GM23338 (cell line): ENCODE results near the gene CATSPERZ. TPM values are rescaled to one million over a fixed set of nuclear protein-coding genes. Genes with fewer than 3 reads are reported as not detected.

Experiments
- ATAC-seq: fragments of 200-7000 bp; cut with Tn5 transposase; 3 replicates; pipeline ENCODE4 v1.9.1; 2020
- DNase-seq: peaks from one replicate; pipeline ENCODE4 v3.0.0-alpha.2; 2015; ENCODE audit warnings: low spot score
- H2AFZ ChIP-seq: fragments of 200-600 bp; sonication (generic); 2 replicates; pipeline ENCODE4 v1.8.0; 2016; ENCODE audit warnings: antibody characterized with exemption, mild to moderate bottlenecking, moderate library complexity
- H3F3A ChIP-seq: fragments of 200-600 bp; sonication (generic); replicated peaks from 2 replicates; pipeline ENCODE4 v1.8.0; 2017; ENCODE audit warnings: antibody characterized with exemption, mixed run types, low read depth
- H3K27ac ChIP-seq: fragments of 200-600 bp; sonication (generic); 2 replicates; pipeline ENCODE4 v1.6.1; 2016; ENCODE audit warnings: low read depth
- H3K27me3 ChIP-seq: fragments of 200-600 bp; sonication (generic); 2 replicates; pipeline ENCODE4 v1.8.0; 2016; ENCODE audit warnings: mild to moderate bottlenecking, mixed run types, moderate library complexity; ENCODE audit not compliant: insufficient read depth
- H3K36me3 ChIP-seq: fragments of 200-600 bp; sonication (generic); 2 replicates; pipeline ENCODE4 v1.8.0; 2016; ENCODE audit warnings: mild to moderate bottlenecking; ENCODE audit not compliant: insufficient read depth
- H3K4me1 ChIP-seq: fragments of 200-600 bp; sonication (generic); 2 replicates; pipeline ENCODE4 v1.8.0; 2016; ENCODE audit warnings: mild to moderate bottlenecking, moderate library complexity; ENCODE audit not compliant: insufficient read depth
- H3K4me2 ChIP-seq: fragments of 200-600 bp; sonication (generic); 2 replicates; pipeline ENCODE4 v1.7.1; 2017; ENCODE audit warnings: mixed run types
- H3K4me3 ChIP-seq: fragments of 200-600 bp; sonication (generic); 2 replicates; pipeline ENCODE4 v1.6.1; 2016; ENCODE audit warnings: mixed run types
- H3K79me2 ChIP-seq: fragments of 200-600 bp; sonication (generic); replicated peaks from 2 replicates; pipeline ENCODE4 v1.8.0; 2017; ENCODE audit warnings: mild to moderate bottlenecking; ENCODE audit not compliant: insufficient read depth
- H3K9me2 ChIP-seq: fragments of 200-600 bp; sonication (generic); 2 replicates; pipeline ENCODE4 v1.8.0; 2017; ENCODE audit not compliant: insufficient read depth
- H4K20me1 ChIP-seq: fragments of 200-600 bp; sonication (generic); replicated peaks from 2 replicates; pipeline ENCODE4 v1.8.0; 2017; ENCODE audit warnings: mild to moderate bottlenecking; ENCODE audit not compliant: insufficient read depth
- H3K27ac Mint-ChIP-seq: 2 replicates; pipeline ENCODE4 v1.8.0; 2020; ENCODE audit warnings: inconsistent platforms, mild to moderate bottlenecking, moderate library complexity, mixed read lengths
- H3K27me3 Mint-ChIP-seq: 3 replicates; pipeline ENCODE4 v1.8.0; 2022; ENCODE audit warnings: low read depth, mild to moderate bottlenecking, moderate library complexity, mixed read lengths, inconsistent platforms; ENCODE audit not compliant: insufficient read depth, poor library complexity
- H3K36me3 Mint-ChIP-seq: 3 replicates; pipeline ENCODE4 v1.8.0; 2021; ENCODE audit warnings: low read depth, mild to moderate bottlenecking, inconsistent platforms, moderate library complexity, mixed read lengths
- H3K4me1 Mint-ChIP-seq: 3 replicates; pipeline ENCODE4 v1.8.0; 2020; ENCODE audit warnings: mild to moderate bottlenecking, inconsistent platforms, mixed read lengths
- H3K4me3 Mint-ChIP-seq: 3 replicates; pipeline ENCODE4 v1.8.0; 2021; ENCODE audit warnings: moderate library complexity, mild to moderate bottlenecking, inconsistent platforms, mixed read lengths
- H3K9me3 Mint-ChIP-seq: 3 replicates; pipeline ENCODE4 v1.8.0; 2020; ENCODE audit warnings: moderate library complexity, mild to moderate bottlenecking, inconsistent platforms, mixed read lengths
- CTCF ChIP-seq, 2 experiments: fragments of 200-600 bp in 1 of 2; sonication (generic) in 1 of 2; conservative IDR thresholded peaks; 2 replicates each; pipeline versions ENCODE4 v1.5.1 to v1.6.1; 2016 to 2017; ENCODE audit warnings: antibody characterized with exemption in 2 of 2, low read depth in 2 of 2, mild to moderate bottlenecking in 2 of 2, moderate library complexity in 1 of 2
- ETS1 ChIP-seq: IDR thresholded peaks from 2 replicates; pipeline ENCODE4 v1.6.1; 2016; ENCODE audit warnings: antibody characterized with exemption
- EZH2 ChIP-seq: fragments of 200-600 bp; sonication (generic); IDR thresholded peaks from one replicate; pipeline ENCODE4 v1.8.0; 2017; ENCODE audit warnings: antibody characterized with exemption, mild to moderate bottlenecking, low read depth; ENCODE audit not compliant: unreplicated experiment
- EZH2phosphoT487 ChIP-seq: fragments of 200-600 bp; sonication (generic); IDR thresholded peaks from one replicate; pipeline ENCODE4 v1.8.1; 2018; ENCODE audit warnings: antibody characterized with exemption; ENCODE audit not compliant: unreplicated experiment
- JUNB ChIP-seq: IDR thresholded peaks from one replicate; pipeline ENCODE4 v1.6.1; 2016; ENCODE audit warnings: antibody characterized with exemption; ENCODE audit not compliant: unreplicated experiment
- NANOG ChIP-seq: IDR thresholded peaks from 2 replicates; pipeline ENCODE4 v1.6.1; 2016; ENCODE audit warnings: antibody characterized with exemption, borderline replicate concordance
- POLR2AphosphoS5 ChIP-seq: IDR thresholded peaks from 2 replicates; pipeline ENCODE4 v1.6.1; 2016; ENCODE audit warnings: antibody characterized with exemption, low read depth
- REST ChIP-seq: IDR thresholded peaks from one replicate; pipeline ENCODE4 v1.6.1; 2018; ENCODE audit warnings: antibody characterized with exemption; ENCODE audit not compliant: unreplicated experiment
- ZNF114 ChIP-seq: fragments of 250-450 bp; sonication (Bioruptor Pico); IDR thresholded peaks from 2 replicates; pipeline ENCODE4 v1.5.0; 2020; ENCODE audit warnings: mild to moderate bottlenecking, moderate library complexity
- ZNF331 ChIP-seq: fragments of 250-450 bp; sonication (Bioruptor Pico); IDR thresholded peaks from 2 replicates; pipeline ENCODE4 v1.5.0; 2020; ENCODE audit warnings: low read depth, mild to moderate bottlenecking, moderate library complexity
- ZNF462 ChIP-seq: fragments of 250-450 bp; sonication (Bioruptor Pico); IDR thresholded peaks from 2 replicates; pipeline ENCODE4 v1.5.0; 2020; ENCODE audit warnings: mild to moderate bottlenecking, moderate library complexity
- polyA plus RNA-seq: library from polyadenylated mRNA; unstranded; fragments of >200 nt; fragmentation: Nextera tagmentation; extraction: Ambion mirVana; gene quantifications from 2 replicates; pipeline ENCODE4 v1.2.1, GENCODE V29; 2016
- total RNA-seq: library from RNA; depleted of rRNA; stranded (reverse); fragments of >200 nt; shearing (Covaris generic); gene quantifications from 2 replicates; pipeline ENCODE4 v1.2.3, GENCODE V29; 2014

Gene CATSPERZ
- total and polyA plus RNA-seq, 2 experiments from 2014 or later = 0.99 TPM; not detected in 1

- TF ChIP-seq CTCF (conservative IDR thresholded peaks at IDR 0.05; ENCODE audit: low read depth in 2 of 2) (no peak), NANOG (no peak)
Measured at GRCh38 chr11:64260147-64260708, 39.9 kb upstream of the CATSPERZ start (continued).

- Histone ChIP-seq H3K4me1 (no peaks in the 10 kb centered on the region), H3F3A (0 out of 2 replicates have a peak, but pooled peaks cover 4% of the 10 kb centered on the region), H3K4me2 (no peak overlapping the region), H3K27ac (no peak overlapping the region), H3K27me3 (no peaks in the 10 kb centered on the region), H3K36me3 (peaks cover 8% of the 10 kb centered on the region), H3K4me3 (no peak overlapping the region), H3K9me2 (no peaks in the 10 kb centered on the region), H3K79me2 (no peaks in the 10 kb centered on the region), H2AFZ (no peak overlapping the region), H4K20me1 (0 out of 2 replicates have a peak, but pooled peaks cover 4% of the 10 kb centered on the region)
- no peak for TF ChIP-seq EZH2
- no peak for TF ChIP-seq ZNF331
- no peak for TF ChIP-seq ZNF114 (CRISPR knock-in tag)
- no peak for TF ChIP-seq EZH2phosphoT487
- TF ChIP-seq JUNB = no peak
- no peak for TF ChIP-seq ETS1
- TF ChIP-seq ZNF462 (CRISPR knock-in tag) = no peak
- no peak for TF ChIP-seq REST
- TF ChIP-seq POLR2AphosphoS5 = no peak
- Mint-ChIP-seq H3K9me3 (no peaks in the 10 kb centered on the region), H3K4me3 (no peak overlapping the region), H3K27me3 (peaks cover 14% of the 10 kb centered on the region), H3K36me3 (peaks cover 74% of the 10 kb centered on the region), H3K4me1 (peaks cover 7% of the 10 kb centered on the region; the same call in 2 of the 3 replicates), H3K27ac (no peak overlapping the region)
- no peak for DNase-seq
- no peak for ATAC-seq
Measured at GRCh38 chr11:64261556-64262080, 38.5 kb upstream of the CATSPERZ start.
